GM19351 (cell line): ENCODE data around the gene FOXL2.

Experiments
- ATAC-seq: cut with Tn5 transposase; IDR thresholded peaks from one replicate; pipeline ENCODE4 v1.9.1; 2021; ENCODE audit warnings: mild to moderate bottlenecking, moderate library complexity; ENCODE audit not compliant: unreplicated experiment

The FOXL2 gene

DNA sequence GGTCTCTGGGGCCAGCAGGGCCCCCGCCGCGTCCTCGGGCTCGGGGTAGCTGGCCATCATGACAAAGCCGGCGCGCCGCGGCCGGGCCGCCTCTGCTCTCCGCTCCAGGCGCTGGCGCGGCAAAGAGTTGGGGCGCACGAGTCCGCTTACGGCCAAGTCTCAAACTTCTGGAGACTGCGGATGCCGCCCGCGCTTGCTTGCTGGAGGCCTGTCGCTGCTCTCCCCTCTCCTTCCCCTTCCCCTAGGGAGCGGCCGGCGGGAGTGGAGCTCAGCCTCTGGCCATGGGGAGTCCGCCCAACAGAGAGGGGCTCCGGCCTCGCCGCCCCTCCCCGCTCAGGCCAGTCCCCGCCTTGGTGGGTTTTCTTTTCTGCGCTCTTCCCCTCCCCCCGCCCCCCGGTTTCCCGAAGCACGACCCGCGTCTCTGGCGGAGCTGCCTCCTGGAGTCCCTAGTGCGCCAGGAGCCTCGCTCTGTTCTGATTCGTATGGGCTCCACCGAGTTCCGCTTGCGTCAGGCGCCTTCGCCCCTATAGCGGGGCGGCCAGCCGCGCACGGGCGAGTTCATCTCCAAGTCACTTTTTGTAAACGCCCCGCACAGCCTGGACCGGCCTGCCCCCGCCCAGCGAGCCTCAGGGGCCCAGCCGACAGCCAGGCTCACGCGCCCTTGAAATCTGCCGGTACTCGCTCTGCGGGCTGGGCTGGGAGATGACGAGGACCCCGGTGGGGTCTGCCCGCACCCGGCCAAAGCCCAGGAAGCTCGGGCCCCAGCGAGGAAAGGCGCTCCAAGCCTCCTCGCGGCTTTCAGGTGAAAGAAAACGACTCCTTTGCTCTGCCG lies at the start of gene FOXL2, which contains the start of gene FOXL2NB:
Gene FOXL2, minus strand, starts transcription at position 475 of the 832 bp plus-strand sequence. Its CDS starts 415 bp downstream, at position 60.
Gene FOXL2NB, plus strand, starts transcription at position 555 of the 832 bp plus-strand sequence. Its CDS starts 148 bp downstream, at position 703.
- ATAC-seq = no peak

DNA sequence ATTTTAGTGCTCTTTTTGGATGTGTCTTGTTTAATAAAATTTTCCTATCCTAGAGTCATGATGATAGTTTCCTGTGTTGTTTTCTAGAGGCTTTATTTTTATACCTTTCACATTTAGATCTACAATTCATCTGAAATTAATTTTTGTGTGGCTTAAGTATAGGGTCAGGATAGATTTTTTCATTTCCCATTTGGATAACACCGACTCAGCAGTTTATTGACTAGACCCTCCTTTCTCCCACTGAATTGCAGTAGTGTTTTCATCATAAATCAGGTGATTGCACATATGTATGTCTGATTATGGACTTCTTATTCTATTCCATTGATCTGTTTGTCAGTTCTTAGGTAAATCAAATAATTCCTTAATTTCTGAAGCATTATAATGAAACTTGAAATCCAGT lies 48.8 kb upstream of the FOXL2 start:
- no peak for ATAC-seq

DNA sequence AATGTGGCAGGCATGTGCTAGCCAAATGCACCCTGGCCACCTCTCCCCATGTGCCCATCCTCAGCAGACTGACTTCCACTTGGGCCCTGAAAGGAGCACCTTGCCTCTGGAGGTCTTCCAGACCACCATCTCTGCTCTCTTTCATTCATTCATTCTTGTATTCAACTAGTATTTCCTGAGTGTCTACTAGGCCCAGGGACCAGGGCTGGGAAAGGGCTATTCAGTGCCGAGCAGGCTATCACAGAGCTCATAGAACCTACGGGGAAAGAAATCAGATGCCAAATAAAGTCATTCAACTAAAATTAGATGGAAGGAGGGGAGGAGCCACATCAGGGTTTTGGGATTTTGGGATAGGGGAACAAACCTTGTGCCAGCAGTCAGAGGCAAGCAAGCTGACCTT lies 40.2 kb upstream of the FOXL2 start:
- no peak for ATAC-seq

DNA sequence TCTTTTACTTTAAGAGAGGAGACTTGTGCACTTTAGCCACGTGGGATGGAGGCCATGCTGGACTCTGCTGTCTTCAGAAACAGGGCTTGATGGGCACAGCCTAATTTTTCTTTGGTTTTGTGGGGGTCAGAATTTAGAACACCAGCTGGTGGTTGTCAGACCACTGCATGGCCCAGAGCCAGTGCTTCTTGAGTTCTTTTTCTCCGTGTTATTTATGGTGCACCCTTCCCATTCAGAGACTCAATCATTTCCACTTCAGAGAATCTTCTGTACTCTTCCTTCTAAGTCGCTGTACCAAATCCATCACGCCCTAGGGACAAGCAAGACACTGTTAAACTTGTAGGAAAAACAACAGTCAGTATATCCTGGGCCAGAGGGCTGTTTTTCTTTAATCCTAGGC lies 39.0 kb upstream of the FOXL2 start:
- no peak for ATAC-seq

DNA sequence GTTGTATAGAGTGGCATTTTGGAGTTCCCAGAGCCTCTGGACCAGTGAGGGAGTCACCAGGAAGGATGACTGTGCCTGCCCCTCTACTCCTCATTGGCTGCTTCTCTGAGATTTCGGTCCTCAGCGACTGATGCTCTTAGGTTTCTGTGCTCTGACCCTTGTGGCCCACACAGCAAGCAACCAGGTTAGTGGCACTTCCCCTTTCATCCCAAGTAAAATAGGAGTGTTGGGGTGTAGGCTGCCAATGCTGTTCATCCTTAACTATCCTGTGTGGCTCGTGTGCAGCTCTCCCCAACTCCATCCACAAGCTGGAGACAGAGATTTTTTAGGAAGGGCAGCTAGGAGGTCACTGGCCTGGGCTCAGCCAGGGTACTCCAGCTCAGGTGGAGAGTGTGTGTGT lies 37.9 kb upstream of the FOXL2 start:
- no peak for ATAC-seq

DNA sequence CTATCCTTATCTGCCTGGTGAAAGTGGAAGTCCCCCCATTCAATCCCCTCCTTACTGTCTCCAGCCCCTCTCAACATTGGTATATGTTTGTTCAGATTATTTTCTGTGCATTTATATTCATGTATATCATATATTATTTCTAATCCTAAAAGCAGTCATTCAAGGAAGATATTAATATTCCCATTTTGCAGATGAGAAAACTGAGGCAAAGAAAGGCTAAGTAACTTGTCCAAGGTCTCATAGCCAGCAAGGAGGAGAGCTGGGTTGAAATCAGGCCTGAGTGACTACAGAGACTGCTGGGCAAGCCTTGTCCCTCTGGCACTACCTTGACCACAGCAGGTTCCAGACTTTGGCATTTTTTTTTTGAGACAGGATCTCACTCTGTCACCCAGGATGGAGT lies 29.1 kb upstream of the FOXL2 start:
- ATAC-seq = no peak

DNA sequence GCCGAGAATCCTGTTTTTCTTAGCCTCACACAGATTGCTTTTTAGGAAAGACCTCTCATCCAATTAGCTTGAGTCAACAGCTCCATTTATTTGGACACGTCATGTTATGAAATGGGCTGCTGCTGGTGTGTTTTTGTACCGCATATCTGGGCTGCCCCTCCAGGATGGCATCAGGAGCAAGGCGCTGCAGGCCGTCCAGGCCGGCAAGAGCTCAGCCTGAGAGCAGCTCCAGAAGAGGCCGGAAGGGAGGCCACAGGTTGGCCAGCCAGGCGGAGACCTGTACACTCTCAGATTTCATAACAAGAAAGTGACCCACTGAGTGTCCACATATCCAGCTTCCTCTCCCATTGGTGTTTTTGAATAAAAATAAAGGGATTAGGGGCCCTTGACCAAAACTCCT lies 28.4 kb upstream of the FOXL2 start:
- no peak for ATAC-seq

DNA sequence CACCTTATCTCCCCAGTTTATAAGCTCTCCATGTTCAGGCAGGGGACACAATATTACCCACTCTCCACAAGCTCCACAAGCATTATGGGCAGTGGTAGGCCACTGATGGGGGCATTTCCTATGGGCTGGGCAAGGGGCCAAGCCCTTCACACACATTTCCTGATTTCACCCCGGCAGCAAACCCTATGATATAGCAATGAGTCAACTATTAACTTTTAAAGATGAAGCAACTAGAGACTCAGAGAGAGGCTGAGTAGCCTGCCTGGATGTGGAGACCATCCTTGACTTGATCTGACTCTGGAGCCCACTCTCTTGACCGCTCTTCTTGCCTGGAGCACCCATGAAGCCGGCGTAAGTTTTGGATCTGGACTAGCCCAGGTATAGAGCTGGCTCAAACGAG lies 27.5 kb upstream of the FOXL2 start:
- no peak for ATAC-seq

DNA sequence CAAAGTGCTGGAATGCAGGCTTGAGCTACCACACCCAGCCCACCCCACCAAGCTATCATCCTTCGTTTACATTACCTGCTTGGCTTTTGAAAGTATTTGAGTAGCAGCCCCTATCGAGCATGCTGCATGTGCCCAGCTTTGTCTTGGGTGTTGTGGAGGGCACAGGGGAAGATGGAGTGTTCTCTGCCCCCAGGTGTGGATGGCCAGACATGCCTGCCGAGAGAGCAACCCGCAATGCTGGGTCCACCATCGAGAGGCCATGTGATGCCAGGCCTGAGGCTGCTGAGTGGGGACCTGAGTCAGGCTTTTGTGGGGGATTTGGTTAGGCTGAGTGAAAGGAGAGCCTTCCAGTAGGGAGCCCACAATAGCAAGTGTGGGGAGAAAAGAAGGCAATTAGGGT lies 26.0 kb upstream of the FOXL2 start:
- ATAC-seq = no peak

DNA sequence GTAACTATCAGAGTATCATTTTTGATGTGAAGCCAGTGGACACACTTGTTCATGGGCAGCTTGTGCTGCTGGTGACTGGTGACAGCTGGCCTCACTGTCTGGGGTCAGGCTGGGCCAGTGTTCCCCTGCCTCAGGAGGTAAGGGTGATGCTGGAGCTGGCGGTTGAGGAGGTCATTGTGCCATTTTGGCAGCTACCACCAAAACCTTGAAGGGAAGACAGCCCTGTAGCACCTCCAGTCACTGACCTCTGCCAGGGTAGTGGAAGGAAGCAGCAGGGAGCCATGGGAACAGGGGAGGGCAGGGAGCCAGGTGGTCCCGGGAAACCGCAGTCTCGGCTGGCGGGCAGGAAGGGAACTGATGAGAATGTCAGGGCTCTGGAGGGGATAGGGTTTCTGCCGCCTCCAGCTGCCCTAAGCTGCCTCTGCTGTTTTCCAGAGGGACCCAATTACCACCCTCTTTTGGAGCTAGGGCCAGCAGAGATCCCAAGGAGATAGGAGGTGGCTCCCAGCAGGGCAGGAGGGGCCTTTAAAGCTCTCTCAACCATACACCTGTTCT lies 24.9 kb upstream of the FOXL2 start:
- ATAC-seq = no peak

DNA sequence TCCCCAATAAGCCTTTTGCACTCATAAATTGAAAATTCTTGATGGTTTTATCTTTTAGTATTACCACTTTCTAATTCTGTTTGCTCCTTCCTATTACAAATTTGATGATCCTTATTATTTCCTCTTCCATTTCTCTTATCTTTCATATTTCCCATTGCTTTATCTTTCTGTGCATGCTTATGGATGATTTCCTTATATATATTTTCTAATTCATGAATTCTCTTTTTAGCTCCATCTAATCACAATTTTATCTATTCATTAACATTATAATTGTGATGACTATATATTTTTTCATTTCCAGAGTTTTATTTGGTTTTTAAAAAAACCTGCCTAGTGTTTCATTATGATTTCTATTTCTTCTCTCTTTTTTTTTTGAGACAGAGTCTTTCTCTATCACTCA lies 18.0 kb upstream of the FOXL2 start:
- no peak for ATAC-seq

DNA sequence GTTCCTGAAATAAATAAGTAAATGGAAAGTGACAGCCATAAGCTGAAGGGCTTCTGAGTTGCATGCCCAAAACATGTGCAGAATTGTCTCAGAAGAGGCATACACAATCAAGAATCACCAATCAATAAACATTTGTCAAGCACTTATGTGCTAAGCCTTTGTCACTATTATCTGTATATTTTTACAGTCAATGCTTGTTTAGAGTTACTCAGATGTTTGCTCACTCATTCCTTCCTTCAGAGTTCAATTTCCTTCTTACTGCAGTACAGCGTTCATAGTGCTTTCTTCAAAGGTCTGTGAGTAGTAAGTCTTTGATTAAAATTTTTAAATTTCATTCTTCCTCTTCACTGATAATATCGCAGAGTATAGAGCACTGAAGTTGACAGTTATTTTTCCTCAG lies 17.3 kb upstream of the FOXL2 start:
- no peak for ATAC-seq

DNA sequence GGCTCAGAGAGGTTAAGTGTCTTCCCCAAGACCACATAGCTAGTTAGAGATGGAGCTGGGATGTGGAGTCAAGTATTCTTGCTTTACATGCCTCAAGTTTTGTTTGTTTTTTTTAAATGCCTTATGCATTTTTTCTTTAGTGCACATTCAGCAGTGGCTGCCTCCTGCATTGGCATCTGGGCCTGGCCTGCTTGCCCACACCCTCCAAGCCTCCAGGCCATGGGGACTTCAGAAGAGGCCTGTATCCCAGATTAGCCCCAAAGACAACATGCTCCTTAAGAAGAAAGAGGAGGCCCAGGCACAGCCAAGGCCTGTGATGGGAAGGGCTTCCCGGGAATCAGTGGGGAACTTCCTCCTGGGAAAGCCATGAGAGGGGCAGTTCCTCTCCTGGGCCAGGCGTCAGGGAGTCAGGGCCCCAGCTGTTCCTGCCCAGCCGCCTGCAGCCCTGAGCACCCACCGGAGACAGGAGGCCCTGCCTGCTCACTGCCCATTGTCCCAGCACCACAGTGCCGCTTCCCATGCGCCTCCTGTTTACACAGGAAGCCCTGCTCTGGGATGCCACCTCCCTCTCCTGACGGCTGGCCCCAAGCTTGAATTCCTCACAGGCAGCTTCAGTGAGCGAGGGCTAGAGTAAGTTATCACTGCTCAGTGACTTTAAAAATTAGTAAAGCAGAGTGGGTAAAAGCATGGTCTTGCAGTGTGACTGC lies 16.1 kb upstream of the FOXL2 start:
- ATAC-seq = no peak

DNA sequence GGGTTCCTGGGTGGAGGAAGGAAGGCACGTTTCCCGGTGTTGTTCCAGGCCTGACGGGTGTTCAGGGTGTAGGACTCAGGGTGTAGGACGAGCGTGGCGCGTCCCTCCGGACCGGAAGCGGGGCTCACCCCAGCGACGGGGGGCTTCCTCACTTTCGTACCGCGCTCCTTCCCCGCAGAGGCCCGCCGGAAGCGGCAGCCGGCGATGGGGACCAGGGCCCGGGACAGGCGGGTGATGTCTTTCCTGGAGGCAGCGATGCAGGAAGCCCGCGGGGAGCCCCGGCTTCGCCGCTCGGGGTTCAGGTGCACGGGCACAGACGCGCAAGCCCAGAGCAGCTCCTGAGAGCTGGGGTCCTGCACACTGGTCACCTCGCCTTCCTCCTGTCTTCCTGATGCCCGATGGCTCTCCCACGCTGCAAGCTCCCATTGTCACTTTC lies 13.5 kb upstream of the FOXL2 start:
- ATAC-seq = no peak

DNA sequence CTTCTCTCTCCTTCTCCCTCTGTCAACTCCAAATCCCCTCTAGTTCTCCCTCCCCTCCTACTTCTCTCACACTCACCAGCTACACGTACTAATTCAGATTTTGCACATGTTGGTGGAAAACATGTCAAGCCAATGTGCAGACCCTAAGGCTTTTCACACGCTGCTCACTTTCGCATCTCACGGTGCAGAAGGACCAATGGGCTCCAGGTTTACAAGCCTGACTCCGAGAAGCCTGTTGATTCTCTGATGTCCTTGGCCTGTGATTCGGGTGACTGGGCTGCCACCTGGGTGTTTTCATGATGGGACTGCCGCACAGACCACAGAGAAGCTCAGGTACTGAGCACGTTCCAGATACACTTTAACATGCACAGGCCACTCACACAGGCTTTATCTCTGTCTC lies 3.8 kb upstream of the FOXL2 start:
- no peak for ATAC-seq

DNA sequence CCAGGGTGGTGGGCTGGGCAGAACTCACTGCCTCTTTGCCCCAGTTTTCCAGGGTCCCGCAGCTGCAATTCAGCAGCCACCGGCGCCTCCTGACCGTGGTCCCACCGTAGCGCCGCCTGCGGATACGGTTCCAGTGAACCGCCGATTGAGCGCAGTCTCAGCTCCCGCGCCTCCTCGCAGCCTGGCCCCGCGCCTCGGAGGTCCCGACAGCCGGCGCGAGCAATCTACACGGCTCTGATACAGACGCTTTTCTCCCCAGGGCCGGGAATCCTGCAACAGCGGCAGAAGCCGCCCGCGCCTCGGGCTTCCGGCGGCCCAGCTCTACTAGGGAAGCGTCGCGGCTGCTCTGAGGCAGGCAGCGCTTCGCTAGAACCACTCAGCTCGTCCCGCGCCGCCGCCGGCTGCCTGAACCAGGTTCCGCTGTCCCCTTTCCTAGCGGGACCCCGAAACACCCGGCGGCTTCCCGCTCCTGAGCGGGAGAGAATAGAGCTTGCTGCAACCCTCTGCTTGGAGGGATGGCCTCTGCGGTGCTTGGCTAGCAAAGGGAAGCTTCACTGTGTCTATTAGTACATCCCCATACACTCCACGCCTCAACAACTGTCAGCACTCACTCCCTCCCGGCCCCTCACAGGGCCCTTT lies 3.2 kb upstream of the FOXL2 start:
- ATAC-seq = no peak

DNA sequence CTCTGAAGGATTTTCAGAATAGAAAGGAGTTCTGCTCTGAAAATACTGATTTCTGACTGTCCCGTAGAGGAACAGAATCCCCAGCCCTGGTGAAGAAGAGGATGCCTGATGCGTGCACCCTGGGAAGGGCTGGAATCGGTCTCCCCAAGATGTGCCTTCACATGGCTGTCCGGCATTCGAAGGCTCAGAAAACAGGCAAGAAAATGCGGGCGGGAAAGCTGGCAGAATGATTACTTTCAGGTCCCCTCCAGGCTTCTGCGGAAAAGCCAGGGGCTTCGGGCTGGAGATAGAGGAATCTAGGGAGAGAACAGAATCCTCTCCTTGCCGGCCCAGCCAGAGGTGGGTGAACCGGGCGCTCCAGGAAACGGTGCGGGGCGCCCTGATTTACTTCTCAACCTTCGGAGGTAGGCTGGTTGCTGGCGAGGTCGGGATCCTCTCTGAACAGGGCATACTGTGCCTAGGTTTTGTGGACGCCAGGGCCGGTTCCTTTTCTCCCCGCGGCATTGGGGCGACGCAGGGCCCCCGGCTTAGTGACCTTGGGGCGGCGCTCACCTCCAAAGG lies 2.6 kb upstream of the FOXL2 start:
- no peak for ATAC-seq

DNA sequence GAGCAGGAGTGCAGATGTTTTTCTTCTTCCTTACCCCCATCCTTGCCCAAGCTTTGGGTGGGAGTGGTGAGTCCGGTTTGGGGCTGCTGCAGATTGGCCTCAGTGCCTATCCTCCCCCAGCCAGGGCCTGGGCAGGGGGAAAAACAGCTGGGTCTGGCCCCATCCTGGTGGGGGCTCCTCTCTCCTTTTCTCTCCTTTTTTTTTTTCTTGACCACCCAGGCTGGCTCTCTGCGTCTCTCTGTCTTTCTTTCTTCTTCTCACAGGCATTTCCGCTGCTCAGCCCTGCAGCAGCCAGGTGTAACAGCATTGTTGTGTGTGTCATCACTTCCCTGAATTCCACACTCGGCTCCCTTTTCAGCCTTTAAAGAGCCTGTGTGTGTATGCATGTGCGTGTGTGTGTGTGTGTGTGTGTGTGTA lies 2.1 kb upstream of the FOXL2 start:
- ATAC-seq = no peak

DNA sequence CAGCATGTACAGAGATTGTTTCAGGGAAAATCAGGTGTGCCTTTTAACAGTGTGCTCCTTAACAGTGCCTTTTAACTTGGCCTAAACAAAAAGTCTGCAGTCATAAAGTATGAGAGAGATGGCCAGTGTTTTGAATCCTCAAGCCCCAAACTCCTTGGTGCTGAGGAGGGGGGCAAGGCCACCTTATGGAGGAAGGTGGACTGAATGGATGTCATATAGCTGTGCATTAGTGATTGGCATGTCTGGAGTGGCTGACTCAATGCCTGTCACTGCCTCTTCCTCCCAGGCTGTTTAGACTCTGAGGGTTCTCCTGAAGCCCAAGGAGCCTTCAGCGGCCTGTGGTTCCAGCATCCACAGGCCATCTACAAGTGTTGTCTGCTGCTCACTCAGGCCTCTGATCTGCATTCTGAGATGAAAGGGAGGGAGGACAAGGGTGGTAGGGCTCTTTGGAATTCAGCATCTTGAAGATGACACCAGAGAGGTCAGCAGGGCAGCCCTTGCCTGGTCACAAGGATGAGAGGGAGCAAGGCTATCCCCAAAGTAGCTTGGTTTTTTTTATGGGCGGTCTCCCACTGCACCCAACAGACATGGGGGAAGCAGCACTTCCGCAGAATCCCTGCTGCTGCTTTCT lies 1.5 kb upstream of the FOXL2 start:
- ATAC-seq = no peak

DNA sequence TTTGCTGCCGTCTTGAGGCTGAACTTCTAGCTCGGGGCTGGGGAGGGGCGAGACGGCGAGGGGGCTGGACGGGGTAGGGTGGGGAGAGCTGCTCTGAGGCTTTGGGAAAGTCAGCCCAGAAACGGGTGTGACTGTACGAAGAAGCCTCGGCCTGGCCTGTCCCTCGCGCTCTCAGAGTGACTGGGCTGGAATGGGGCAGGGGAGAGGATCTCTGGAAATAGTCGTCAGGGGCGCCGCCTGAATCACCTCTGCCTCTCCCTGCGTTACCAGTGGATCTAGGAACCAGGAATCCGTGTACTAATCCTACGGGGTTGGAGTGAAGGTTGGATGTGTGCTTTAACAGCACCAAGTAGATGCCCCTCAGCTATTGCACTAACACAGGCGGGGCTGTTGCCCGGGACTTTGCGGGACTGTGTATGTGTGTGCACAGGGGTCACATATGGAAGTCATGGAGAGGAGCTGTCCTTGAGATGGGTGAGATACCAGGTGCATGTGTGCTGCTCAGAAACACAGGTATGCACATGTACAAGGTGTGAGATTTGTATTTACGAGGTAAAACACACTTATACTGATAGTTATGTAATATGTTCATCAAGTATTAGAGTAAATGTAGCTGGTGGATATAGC lies 671 bp upstream of the FOXL2 start:
- ATAC-seq = no peak
